Measurements from ENCODE around the gene ANAPC2.

Gene ANAPC2

DNA sequence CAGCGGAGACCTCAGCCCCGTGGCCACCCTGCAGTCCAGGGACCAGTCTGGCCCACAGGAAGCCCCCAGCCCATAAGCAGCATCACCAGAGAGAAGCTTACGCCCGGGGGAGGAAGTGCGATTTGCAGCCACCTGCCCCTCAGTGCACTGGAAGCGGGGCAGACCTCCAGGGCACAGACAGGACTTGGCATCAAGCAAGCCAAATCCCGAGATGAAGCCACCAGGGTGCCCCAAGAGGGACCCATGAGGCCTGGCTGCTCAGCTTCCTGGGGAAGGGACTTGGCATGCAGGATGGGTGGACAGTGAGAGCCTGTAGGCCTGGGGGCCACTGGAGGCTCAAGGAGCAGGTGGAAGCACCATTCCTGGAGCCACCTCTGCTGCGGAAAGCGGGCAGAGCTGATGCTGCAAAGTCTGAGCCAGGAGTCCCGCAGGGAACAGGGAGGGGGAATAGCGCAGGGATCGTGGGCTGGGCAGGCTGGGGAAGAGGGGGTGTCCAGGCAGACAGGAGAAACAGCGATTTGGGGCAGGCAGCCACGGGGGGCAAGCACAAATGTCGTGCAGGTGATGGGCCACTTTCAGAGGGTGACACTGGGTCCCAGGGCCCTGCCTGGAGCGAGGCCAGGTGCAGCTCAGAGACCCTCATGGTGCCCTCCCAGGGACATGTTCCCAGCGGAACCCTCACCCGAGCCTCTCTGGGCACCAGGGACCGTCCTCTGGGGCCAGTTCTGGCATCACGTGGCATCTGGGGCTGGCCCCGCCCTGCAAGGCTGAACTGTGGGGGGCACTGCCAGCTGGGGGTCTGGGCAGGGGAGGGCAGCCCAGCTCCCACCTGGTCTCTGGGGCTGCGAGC lies 21.8 kb downstream of the ANAPC2 start:
- TF ChIP-seq, protein P1, sequence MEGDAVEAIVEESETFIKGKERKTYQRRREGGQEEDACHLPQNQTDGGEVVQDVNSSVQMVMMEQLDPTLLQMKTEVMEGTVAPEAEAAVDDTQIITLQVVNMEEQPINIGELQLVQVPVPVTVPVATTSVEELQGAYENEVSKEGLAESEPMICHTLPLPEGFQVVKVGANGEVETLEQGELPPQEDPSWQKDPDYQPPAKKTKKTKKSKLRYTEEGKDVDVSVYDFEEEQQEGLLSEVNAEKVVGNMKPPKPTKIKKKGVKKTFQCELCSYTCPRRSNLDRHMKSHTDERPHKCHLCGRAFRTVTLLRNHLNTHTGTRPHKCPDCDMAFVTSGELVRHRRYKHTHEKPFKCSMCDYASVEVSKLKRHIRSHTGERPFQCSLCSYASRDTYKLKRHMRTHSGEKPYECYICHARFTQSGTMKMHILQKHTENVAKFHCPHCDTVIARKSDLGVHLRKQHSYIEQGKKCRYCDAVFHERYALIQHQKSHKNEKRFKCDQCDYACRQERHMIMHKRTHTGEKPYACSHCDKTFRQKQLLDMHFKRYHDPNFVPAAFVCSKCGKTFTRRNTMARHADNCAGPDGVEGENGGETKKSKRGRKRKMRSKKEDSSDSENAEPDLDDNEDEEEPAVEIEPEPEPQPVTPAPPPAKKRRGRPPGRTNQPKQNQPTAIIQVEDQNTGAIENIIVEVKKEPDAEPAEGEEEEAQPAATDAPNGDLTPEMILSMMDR (IDR thresholded peaks at IDR 0.05; ENCODE audit: borderline replicate concordance, control extremely low read depth, extremely low read depth, insufficient read depth, missing control alignments) = no peak
- in situ Hi-C loops (cut with MboI; ENCODE audit: low sequenced_read_pairs, unreplicated experiment) = no loop called here
- no peak for DNase-seq (ENCODE audit: low spot score)

DNA sequence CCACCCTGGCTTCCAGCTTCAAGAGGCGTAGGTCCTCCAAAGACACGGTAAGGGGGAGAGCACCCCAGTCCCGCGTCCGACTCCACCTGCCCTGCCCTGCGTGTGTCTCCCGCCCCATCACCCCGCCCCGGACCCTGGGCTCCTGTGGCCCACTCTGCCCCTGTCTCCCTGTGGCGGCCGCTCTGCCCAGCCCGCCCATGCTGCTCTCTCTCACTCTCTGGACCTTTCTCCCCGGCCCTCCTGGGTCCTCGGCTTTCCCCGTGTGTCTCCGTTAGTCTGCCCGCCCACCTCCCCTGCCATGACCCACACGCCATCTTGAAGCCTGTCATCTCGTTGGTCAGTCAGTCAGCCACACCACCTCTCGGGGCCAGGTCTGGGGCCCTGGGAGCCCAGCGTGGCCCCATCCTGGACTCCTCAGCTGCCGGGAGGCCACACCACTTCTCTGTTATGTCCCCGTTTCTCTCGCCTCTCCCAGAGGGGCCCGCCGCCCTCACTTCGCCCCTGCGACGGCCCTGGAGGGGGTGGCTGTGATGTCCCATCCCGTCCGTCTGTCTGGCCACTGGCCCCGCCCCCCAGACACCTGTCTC lies 23.0 kb downstream of the ANAPC2 start:
- TF ChIP-seq, protein P1 (IDR thresholded peaks at IDR 0.05; ENCODE audit: borderline replicate concordance, control extremely low read depth, extremely low read depth, insufficient read depth, missing control alignments) = no peak
- no peak for DNase-seq (ENCODE audit: low spot score)
- in situ Hi-C loops (cut with MboI; ENCODE audit: low sequenced_read_pairs, unreplicated experiment) = no loop called here

DNA sequence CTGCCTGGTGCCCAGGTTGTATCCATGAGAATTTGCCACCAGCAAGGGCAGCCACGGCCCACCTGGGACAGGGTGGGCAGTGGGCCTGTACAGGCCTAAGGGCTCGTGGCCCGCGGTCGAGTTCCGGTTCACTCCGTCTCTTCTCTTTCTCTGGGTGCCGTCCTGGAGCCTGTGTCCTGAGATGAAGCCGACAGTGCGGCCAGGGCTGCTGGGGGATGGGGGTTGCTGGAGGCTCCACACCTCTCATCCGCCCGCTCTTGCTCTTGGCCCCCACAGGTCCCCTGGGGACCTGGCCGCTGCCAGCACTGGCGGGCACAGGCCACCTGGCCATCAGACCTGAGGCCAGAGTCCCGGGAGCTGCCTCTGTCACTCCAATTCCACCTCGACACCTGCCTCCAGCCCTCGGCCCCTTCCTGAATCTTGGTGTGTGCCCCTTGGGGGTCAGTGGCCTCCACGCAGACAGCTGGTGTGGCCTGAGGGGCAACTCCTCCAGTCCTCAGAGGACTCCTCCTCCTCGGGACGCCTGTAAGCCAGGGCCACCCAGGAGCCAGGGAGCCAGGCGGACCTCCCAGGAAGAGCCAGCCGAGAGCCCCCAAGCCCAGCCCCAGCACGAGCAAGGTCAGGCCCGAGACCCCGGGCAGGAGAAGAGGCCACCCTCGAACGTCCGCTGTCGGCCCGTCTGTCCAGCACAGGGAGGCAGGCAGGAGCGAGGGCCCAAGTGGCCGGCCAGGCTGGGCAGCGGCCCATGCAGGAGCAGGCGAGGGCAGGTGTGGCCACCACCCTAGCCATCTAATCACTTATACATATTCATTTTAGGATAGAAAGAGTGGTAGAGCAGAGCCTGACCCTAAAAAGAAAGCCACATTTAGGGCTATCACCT lies 23.8 kb downstream of the ANAPC2 start:
- no peak for DNase-seq (ENCODE audit: low spot score)
- in situ Hi-C loops (cut with MboI; ENCODE audit: low sequenced_read_pairs, unreplicated experiment) = no loop called here
- TF ChIP-seq, protein P1 (IDR thresholded peaks at IDR 0.05; ENCODE audit: borderline replicate concordance, control extremely low read depth, extremely low read depth, insufficient read depth, missing control alignments) = no peak

DNA sequence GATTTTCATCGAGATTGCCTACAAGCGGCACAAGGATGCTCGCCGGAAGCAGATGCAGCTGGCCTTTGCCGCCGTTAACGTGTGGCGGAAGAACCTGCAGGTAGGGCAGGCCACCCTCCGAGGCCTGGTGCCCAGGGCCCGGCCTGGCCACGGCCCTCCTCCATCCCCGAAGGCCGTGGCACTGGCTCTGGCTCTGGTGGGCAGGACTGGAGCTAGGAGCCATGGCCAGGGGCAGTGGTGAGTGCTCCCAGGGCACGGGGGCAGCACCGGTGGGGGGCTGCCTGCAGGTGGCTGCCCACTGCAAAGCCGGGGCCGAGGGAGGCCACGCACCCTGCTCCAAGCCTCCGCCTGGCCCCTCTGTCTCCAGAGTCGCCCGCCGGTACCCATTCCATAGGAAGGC lies 24.6 kb downstream of the ANAPC2 start:
- TF ChIP-seq, protein P1 (IDR thresholded peaks at IDR 0.05; ENCODE audit: borderline replicate concordance, control extremely low read depth, extremely low read depth, insufficient read depth, missing control alignments) = no peak
- in situ Hi-C loops (cut with MboI; ENCODE audit: low sequenced_read_pairs, unreplicated experiment) = no loop called here

DNA sequence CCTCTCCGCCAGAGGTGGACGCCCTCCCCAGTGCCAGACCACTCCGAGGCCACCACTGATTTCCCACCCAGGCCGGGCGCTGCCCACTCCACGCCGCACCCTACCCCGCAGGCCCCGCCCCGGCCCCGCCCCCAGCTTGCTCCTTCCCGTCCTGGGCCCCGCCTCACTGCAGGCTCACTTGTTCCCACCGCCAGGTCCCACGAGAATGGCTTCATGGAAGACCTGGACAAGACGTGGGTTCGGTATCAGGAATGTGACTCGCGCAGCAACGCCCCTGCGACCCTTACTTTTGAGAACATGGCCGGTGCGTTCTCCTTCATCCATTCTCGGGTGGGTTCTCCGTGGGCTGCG lies 25.0 kb downstream of the ANAPC2 start:
- in situ Hi-C loops (cut with MboI; ENCODE audit: low sequenced_read_pairs, unreplicated experiment) = no loop called here
- TF ChIP-seq, protein P1 (IDR thresholded peaks at IDR 0.05; ENCODE audit: borderline replicate concordance, control extremely low read depth, extremely low read depth, insufficient read depth, missing control alignments) = no peak
- no peak for DNase-seq (ENCODE audit: low spot score)

More for the DNA sequence above, 24.6 kb downstream of the ANAPC2 start:
- no peak for DNase-seq (ENCODE audit: low spot score)
